HepG2 (cell line): ENCODE results near the gene ADAMTSL3. TPM values are rescaled to one million over a fixed set of nuclear protein-coding genes. Genes with fewer than 3 reads are reported as not detected.

ENCODE experiments used
- ATAC-seq: fragments of 200-7000 bp; cut with Tn5 transposase; 3 replicates; pipeline ENCODE4 v1.9.1; 2020; ENCODE audit warnings: mild to moderate bottlenecking, moderate library complexity
- BruUV-seq: library from RNA; stranded (reverse); fragments of 400-500 nt; replicated peaks from 2 replicates; lab custom pipeline; 2021; lab: Mats Ljungman, UMichigan
- CTCF ChIA-PET: fragments of 300-600 bp; formaldehyde crosslinking; extraction: SDS; loops from one replicate; lab custom pipeline; 2021; ENCODE audit warnings: low total read pairs, inconsistent platforms, low intra/inter-chr PET ratio; lab: Yijun Ruan, JAX
- POLR2A ChIA-PET: fragments of 350-600 bp; sonication (Branson Sonifier 250); formaldehyde crosslinking; loops from one replicate; lab custom pipeline; 2020; ENCODE audit warnings: antibody characterized with exemption, inconsistent platforms; lab: Yijun Ruan, JAX
- DNase-seq: peaks from one replicate; pipeline ENCODE4 v3.0.0-alpha.2; 2015; ENCODE audit warnings: low spot score
- FAIRE-seq: peaks from 3 replicates; lab custom pipeline; 2011; peaks lifted over from hg19 to GRCh38; lab: Jason Lieb, UNC
- H2AFZ ChIP-seq: one replicate; pipeline ENCODE4 v1.6.1; 2011; ENCODE audit warnings: low read length, inconsistent platforms
- H3K27ac ChIP-seq: fragments of 300-600 bp; 3 replicates; pipeline ENCODE4 v1.8.0; 2011; ENCODE audit warnings: mixed run types, mild to moderate bottlenecking, mixed read lengths, low read length, inconsistent platforms; ENCODE audit not compliant: insufficient read depth; ENCODE audit errors: extremely low read length
- H3K27me3 ChIP-seq, 2 experiments: fragments of 200-600 bp in 1 of 2; 2 replicates in 1 of 2; 3 replicates in 1 of 2; pipeline versions ENCODE4 v1.6.0 to v1.8.0; 2011; ENCODE audit warnings: low read length in 2 of 2, mild to moderate bottlenecking in 2 of 2, moderate library complexity in 2 of 2, inconsistent platforms in 1 of 2; ENCODE audit not compliant: insufficient read depth in 2 of 2, control insufficient read depth in 1 of 2
- H3K36me3 ChIP-seq, 2 experiments: fragments of 200-600 bp in 1 of 2; replicated peaks in 1 of 2; 2 replicates in 1 of 2; 3 replicates in 1 of 2; pipeline versions ENCODE4 v1.5.1 to v1.8.0; 2011; ENCODE audit warnings: low read length in 2 of 2, inconsistent platforms in 1 of 2; ENCODE audit not compliant: insufficient read depth in 2 of 2, control insufficient read depth in 1 of 2
- H3K4me1 ChIP-seq: 2 replicates; pipeline ENCODE4 v1.5.1; 2012; ENCODE audit warnings: low read length, inconsistent platforms; ENCODE audit not compliant: insufficient read depth
- H3K4me2 ChIP-seq: 2 replicates; pipeline ENCODE4 v1.6.0; 2011; ENCODE audit warnings: low read depth, low read length, inconsistent platforms
- H3K4me3 ChIP-seq, 3 experiments: fragments of 200-600 bp in 1 of 3; sonication (generic), shearing (Covaris generic) in 1 of 3; replicated peaks in 1 of 3; 2 replicates each; pipeline ENCODE4 v1.5.1; 2011 to 2016; ENCODE audit warnings: low read length in 3 of 3, inconsistent platforms in 2 of 3, low read depth in 2 of 3, mild to moderate bottlenecking in 2 of 3, control low read depth in 1 of 3, mixed read lengths in 1 of 3; ENCODE audit not compliant: insufficient read depth in 1 of 3
- H3K79me2 ChIP-seq: one replicate; pipeline ENCODE4 v1.6.1; 2011; ENCODE audit warnings: low read length, inconsistent platforms; ENCODE audit not compliant: insufficient read depth
- H3K9ac ChIP-seq: 2 replicates; pipeline ENCODE4 v1.6.0; 2011; ENCODE audit warnings: mild to moderate bottlenecking, low read depth, low read length, inconsistent platforms; ENCODE audit not compliant: insufficient read depth
- H3K9me3 ChIP-seq: 2 replicates; pipeline ENCODE4 v1.5.1; 2012; ENCODE audit warnings: mild to moderate bottlenecking, low read length
- H4K20me1 ChIP-seq: 2 replicates; pipeline ENCODE4 v1.6.0; 2011; ENCODE audit warnings: inconsistent platforms, mild to moderate bottlenecking, low read length, moderate library complexity; ENCODE audit not compliant: insufficient read depth
- ARID4A ChIP-seq: sonication (generic); formaldehyde crosslinking; IDR thresholded peaks from 2 replicates; pipeline ENCODE4 v1.5.0; 2020; ENCODE audit warnings: mild to moderate bottlenecking, missing genetic modification reagents, borderline replicate concordance
- ARNTL ChIP-seq: sonication (generic); formaldehyde crosslinking; IDR thresholded peaks from 2 replicates; pipeline ENCODE4 v1.4.0; 2020; ENCODE audit warnings: mild to moderate bottlenecking, missing genetic modification reagents
- ATF5 ChIP-seq: sonication (generic); formaldehyde crosslinking; IDR thresholded peaks from 2 replicates; pipeline ENCODE4 v1.4.0; 2020; ENCODE audit warnings: mild to moderate bottlenecking, low read depth, missing genetic modification reagents
- GFI1 ChIP-seq: sonication (generic); formaldehyde crosslinking; IDR thresholded peaks from 2 replicates; pipeline ENCODE4 v1.5.0; 2020; ENCODE audit warnings: missing genetic modification reagents, mild to moderate bottlenecking, borderline replicate concordance
- HOMEZ ChIP-seq: IDR thresholded peaks from 2 replicates; pipeline ENCODE4 v1.6.1; 2016; ENCODE audit warnings: low read depth
- KAT2B ChIP-seq: fragments of 150-350 bp; IDR thresholded peaks from 2 replicates; pipeline ENCODE4 v1.6.1; 2014; ENCODE audit warnings: low read depth, low read length, borderline replicate concordance
- MXI1 ChIP-seq: IDR thresholded peaks from 3 replicates; pipeline ENCODE4 v1.6.1; 2012; ENCODE audit warnings: low read depth, low read length, inconsistent platforms, borderline replicate concordance
- SPEN ChIP-seq: sonication (generic); formaldehyde crosslinking; IDR thresholded peaks from 2 replicates; pipeline ENCODE4 v1.5.1; 2020; ENCODE audit warnings: low read depth, mild to moderate bottlenecking, missing genetic modification reagents
- TCF7 ChIP-seq: sonication (generic); IDR thresholded peaks from 2 replicates; pipeline ENCODE4 v1.6.1; 2016; ENCODE audit warnings: antibody characterized with exemption, low read depth
- UBTF ChIP-seq: sonication (generic); formaldehyde crosslinking; IDR thresholded peaks from 2 replicates; pipeline ENCODE4 v1.4.0; 2020; ENCODE audit warnings: mild to moderate bottlenecking, missing genetic modification reagents
- ZNF317 ChIP-seq: sonication (generic); formaldehyde crosslinking; IDR thresholded peaks from 2 replicates; pipeline ENCODE4 v1.5.0; 2020; ENCODE audit warnings: mild to moderate bottlenecking, missing genetic modification reagents
- ZNF337 ChIP-seq: sonication (generic); formaldehyde crosslinking; IDR thresholded peaks from 2 replicates; pipeline ENCODE4 v1.5.1; 2020; ENCODE audit warnings: missing genetic modification reagents, low read depth, mild to moderate bottlenecking, borderline replicate concordance
- ZNF431 ChIP-seq: sonication (generic); formaldehyde crosslinking; IDR thresholded peaks from 2 replicates; pipeline ENCODE4 v1.9.0; 2022; ENCODE audit warnings: missing genetic modification reagents, low read depth, mild to moderate bottlenecking, borderline replicate concordance
- ZNF468 ChIP-seq: sonication (generic); formaldehyde crosslinking; IDR thresholded peaks from 2 replicates; pipeline ENCODE4 v1.8.0; 2022; ENCODE audit warnings: mild to moderate bottlenecking, moderate library complexity, missing genetic modification reagents
- ZNF577 ChIP-seq: sonication (generic); formaldehyde crosslinking; IDR thresholded peaks from 2 replicates; pipeline ENCODE4 v1.4.0; 2020; ENCODE audit warnings: mild to moderate bottlenecking, low read depth, missing genetic modification reagents, borderline replicate concordance
- ZNF724P ChIP-seq: sonication (generic); formaldehyde crosslinking; IDR thresholded peaks from 2 replicates; pipeline ENCODE4 v1.8.0; 2022; ENCODE audit warnings: missing genetic modification reagents, borderline replicate concordance
- ZNF776 ChIP-seq: sonication (generic); formaldehyde crosslinking; IDR thresholded peaks from 2 replicates; pipeline ENCODE4 v1.4.0; 2020; ENCODE audit warnings: mild to moderate bottlenecking, missing genetic modification reagents
- WGBS: methylation state at CpG from one replicate; pipeline ENCODE4 v1.1.6; 2017; ENCODE audit warnings: low lambda C conversion rate; 5-methylcytosine and 5-hydroxymethylcytosine counted together
- in situ Hi-C: cut with HindIII; loops from 2 replicates; pipeline ENCODE4 v1.10.0; 2017; ENCODE audit warnings: low pct_unique_long_range_greater_than_20kb; ENCODE audit not compliant: extremely low pct_ligation_motif_present
- intact Hi-C: fragments of 100-400 bp; cut with micrococcal nuclease; formaldehyde crosslinking; loops from one replicate; pipeline ENCODE4 v1.10.0; 2022; ENCODE audit not compliant: unreplicated experiment
- polyA plus RNA-seq, 8 experiments: library from polyadenylated mRNA; depleted of rRNA in 3 of 8; stranded (reverse) in 7 of 8; unstranded in 1 of 8; fragments of >200 nt; fragmentation: Illumina TruSeq in 4 of 8; extraction: Trizol in 4 of 8; gene quantifications; 2 replicates each; pipeline versions ENCODE4 v1.2.1 to v1.2.3, GENCODE V29; 2011 to 2016; ENCODE audit warnings: low read depth in 4 of 8, missing spikeins in 1 of 8, mixed read lengths in 1 of 8; ENCODE audit not compliant: insufficient read depth in 1 of 8
- total RNA-seq, 5 experiments: library from RNA; depleted of rRNA; stranded (reverse); fragments of >200 nt; fragmentation: Illumina TruSeq; extraction: Trizol; gene quantifications; 2 replicates each; pipeline ENCODE4 v1.2.3, GENCODE V29; 2016; ENCODE audit warnings: low read depth in 1 of 5

ADAMTSL3 gene
- total and polyA plus RNA-seq, 2 of the 13 experiments (the other 11 are each of a cell fraction or from before 2014, with no cell fraction given), result 0.04 to 0.09 TPM

- ATAC-seq, result no peak
- Histone ChIP-seq H3K9ac (no peak overlapping the region), H3K4me2 (no peak overlapping the region), H3K9me3 (no peaks in the 10 kb centered on the region), H3K27ac (no peak overlapping the region), H4K20me1 (no peaks in the 10 kb centered on the region), H3K4me3 (no peak overlapping the region), H3K79me2 (no peaks in the 10 kb centered on the region), H3K27me3 (0 out of 5 replicates have a peak, but pooled peaks cover 0 to 3% of the 10 kb centered on the region in 2 experiments), H3K36me3 (no peaks in the 10 kb centered on the region), H2AFZ (no peak overlapping the region), H3K4me1 (no peaks in the 10 kb centered on the region)
- no TSS peak for BruUV-seq
- no peak for DNase-seq
- POLR2A ChIA-PET, result no interaction called here
- TF ChIP-seq TCF7, result no peak
- TF ChIP-seq ZNF724P, result no peak
- TF ChIP-seq HOMEZ, result no peak
- no peak for TF ChIP-seq UBTF (CRISPR knock-in tag)
- no peak for TF ChIP-seq ZNF468 (CRISPR knock-in tag)
- no peak for TF ChIP-seq ZNF317
- no peak for TF ChIP-seq ZNF431
- TF ChIP-seq SPEN, result no peak
- no peak for TF ChIP-seq ARID4A
- TF ChIP-seq MXI1, result no peak
- no peak for TF ChIP-seq ARNTL (CRISPR knock-in tag)
- no peak for TF ChIP-seq KAT2B
- TF ChIP-seq GFI1 (CRISPR knock-in tag), result no peak
- TF ChIP-seq ZNF776 (CRISPR knock-in tag), result no peak
- no peak for TF ChIP-seq ZNF577 (CRISPR knock-in tag)
- TF ChIP-seq ZNF337 (CRISPR knock-in tag), result no peak
- TF ChIP-seq ATF5 (CRISPR knock-in tag), result no peak
- intact Hi-C loops (no loop called here), in situ Hi-C loops (no loop called here)
- CTCF ChIA-PET, result no interaction called here
- WGBS, result 0% methylated on average over 4 of the region's 4 CpGs
- no peak for FAIRE-seq
These were observed 215.4 kb downstream of the ADAMTSL3 start for GRCh38 chr15:83869341-83869740.
